Glomerular endothelial cell (primary cell): Measurements from ENCODE around the gene FARP1. TPM values are rescaled to one million over a fixed set of nuclear protein-coding genes. Genes with fewer than 3 reads are reported as not detected.

Experiments used
- DNase-seq: peaks from one replicate; pipeline ENCODE4 v3.0.0-alpha.2; 2011; ENCODE audit warnings: low read depth, low spot score; ENCODE audit errors: extremely low read depth
- total RNA-seq: library from RNA; depleted of rRNA; stranded (reverse); fragments of >200 nt; gene quantifications from 2 replicates; pipeline ENCODE4 v1.2.3, GENCODE V29; 2015

The FARP1 gene
- total RNA-seq, 1 donor from 2014 or later, result 64.9 TPM

DNA sequence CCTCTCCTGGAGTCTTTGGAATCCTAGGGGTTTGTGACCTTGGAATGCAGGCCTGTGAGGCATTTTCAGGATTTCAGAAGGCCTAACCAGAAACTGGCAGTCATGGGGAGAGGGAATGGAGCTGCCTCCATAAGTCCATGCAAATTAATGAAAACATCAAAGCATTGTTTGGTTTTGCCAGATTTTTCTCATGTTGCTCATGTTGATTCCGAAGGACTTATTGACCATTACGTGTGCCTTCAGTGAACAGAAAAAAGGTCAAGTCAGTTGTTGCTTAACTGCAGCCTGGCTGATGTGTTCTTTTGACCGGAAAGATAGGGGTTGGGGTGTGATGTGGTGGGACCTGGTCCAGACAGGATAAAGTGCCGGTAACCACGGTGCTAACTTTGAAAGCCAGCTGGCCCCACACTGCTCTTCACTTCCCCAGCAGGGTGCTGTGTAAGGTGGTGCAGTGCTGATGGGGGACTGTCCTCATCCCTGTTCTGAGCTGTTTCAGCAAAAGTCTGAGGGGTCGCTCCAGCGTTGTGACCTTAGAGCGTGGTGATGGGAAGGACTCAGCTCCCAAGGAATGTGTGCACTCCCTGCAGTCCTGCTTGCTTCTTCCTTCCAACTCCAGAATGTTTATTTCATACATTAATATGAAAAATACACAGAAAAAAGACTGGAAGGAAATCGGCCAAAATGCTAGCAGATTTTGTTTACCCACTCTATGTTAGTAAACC, 30.7 kb downstream of the FARP1 start:
- DNase-seq, result no peak

DNA sequence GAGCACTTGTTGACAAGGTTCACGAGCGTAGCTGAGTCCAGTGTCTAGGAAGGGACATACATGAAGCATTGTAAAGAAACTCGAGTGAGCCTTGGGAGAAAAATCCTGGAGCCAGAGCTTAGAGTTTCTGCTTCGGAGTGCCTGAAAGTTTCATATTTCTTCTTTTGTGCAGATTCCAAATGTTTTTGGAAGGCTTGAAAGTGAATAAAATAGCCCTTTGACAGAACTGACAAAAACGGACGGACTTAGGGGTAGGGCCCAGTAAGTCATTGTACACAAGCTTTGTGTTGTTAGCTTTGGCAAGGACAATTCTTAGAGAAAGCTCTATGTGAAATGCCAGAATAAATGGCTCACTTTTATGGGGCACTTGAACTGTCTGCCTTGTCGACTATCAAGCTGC, 31.4 kb downstream of the FARP1 start:
- no peak for DNase-seq

DNA sequence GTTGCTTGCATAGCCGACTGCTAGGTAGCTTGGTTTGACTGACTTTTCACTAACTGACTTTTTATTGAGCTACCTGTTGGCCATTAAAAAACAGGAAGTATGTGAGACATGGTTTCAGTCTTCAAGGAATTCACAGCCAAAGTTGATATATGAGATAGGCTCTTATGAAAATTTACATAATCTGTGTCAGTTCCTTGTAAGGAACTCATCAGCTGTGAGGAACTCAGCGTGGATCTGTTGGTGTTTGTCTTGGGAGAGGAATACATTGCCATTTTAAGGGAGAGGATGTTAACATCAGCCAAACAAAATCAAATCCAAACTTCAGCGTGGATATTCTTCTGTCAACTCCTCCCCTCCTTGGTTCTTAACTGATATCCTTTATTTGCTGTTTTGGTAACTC, 32.1 kb downstream of the FARP1 start:
- DNase-seq, result no peak

DNA sequence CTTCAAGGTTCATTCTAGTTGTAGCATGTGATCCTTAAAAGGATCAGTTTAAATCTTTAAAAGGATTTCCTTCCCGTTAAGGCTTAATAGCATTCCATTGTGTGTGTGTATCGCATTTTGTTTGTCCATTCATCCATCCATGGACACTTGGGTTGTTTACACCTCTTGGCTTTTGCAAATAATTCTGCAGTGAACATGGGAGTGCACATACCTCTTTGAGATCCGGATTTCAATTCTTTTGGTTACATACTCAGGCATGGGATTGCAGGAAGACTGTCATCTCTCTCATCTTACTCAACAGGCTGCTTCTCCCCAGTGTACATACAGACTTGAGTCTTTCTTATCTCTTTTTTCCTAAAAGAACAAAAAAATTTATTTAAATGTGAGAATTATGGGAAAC, 32.9 kb downstream of the FARP1 start:
- DNase-seq, result no peak

DNA sequence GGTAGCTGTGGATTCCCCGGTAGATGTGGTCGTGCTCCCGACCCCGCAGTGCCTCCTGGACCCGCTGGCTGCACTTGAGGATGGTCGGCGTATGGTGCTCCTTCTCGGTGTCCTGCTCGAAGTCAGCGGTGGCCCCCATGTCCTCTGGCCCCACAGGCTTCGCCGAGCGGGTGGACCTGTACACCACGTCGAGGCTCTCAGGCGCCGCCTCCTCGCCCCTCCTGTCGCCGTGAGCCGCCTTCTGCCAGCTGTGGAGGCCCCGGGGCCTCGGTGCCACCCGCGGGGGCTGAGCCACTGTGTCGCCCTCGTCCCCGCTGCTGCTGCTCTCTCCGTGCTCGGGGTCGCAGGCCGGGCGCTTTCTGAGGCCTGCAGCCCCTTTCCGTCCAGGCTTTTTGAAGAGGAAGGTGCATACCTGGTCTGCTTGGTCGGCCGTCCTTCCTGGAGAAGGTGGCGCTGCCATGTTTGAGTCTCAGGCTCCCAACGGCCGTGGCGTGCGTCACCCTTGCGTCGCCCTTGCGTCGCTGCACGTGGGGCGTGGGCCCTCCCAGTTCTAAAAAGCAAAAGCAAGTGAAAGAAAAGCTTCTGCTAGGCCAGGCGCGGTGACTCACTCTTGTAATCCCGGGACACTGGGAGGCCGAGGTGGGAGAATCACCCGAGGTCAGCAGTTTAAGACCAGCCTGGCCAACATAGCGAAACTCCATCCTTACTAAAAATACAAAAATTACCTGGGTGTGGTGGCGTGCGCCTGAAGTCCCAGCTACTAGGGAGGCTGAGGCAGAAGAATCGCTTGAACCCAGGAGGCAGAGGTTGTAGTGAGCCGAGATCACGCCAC, 34.1 kb downstream of the FARP1 start, which contains the start of gene RNF113B:
RNF113B (minus strand) TSS at position 493 of the 832 bp plus-strand sequence; CDS start at position 460, 33 bp downstream.
- no peak for DNase-seq

DNA sequence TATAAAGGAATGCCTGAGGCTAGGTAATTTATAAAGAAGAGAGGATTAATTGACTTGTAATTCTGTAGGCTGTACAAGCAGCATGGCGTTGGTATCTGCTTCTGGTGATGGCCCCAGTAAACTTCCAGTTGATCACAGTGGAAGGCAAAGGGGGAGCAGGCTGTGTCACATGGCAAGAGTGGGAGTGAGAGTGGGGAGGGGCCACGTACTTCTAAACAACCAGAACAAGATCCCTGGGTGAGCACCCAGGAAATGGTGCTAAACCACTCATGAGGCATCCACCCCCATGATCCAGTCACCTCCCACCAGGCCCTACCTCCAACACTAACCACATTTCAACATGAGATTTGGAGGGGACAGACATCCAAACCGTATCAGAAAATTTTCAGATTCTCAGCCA, 37.2 kb downstream of the FARP1 start:
- DNase-seq, result no peak

DNA sequence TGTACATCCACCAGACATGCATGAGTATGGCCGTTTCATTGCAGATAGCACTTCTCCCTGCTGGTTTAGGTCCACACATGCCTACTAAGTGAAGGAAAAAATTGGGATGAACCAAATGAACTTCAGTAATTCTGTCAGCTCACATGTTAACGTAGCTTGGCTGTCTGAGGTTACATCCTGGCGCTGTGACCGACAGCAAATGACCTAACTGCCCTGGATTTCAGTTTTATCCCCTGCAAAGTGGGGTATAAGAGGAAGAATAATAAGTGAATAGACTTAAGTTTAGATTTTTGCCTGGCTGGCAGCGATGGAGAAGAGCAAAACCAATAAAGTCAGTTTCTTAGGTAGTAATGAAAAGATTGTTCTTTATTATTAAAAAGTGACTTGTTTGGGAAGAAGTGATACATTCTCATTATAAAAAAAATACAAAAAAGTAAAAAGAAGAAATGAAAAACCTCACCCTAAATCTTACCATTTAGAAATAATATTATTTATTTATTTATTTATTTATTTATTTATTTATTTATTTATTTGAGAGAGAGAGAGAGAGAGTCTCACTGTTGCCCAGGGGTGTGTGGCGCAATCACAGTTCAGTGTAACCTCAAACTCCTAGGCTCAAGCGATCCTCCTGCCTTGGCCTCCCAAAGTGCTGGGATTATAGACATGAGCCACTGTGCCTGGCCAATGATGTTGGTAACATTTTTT, 38.4 kb downstream of the FARP1 start:
- DNase-seq, result no peak

DNA sequence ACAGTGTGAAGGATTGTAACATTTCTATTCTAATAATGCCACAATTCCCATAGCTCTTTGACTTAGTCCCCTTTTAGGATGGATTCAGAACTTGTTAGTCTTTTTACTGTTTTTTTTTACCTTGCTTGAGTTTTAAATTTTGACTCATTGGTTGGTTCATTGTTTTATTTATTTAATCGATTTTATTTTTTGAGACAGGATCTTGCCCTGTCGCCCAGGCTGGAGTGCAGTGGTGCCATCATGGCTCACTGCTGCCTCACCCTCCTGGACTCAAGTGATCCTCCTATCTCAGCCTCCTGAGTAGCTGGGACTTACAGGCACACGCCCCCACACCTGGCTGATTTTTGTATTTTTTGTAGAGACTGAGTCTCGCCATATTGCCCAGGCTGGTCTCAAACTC, 39.3 kb downstream of the FARP1 start:
- no peak for DNase-seq

DNA sequence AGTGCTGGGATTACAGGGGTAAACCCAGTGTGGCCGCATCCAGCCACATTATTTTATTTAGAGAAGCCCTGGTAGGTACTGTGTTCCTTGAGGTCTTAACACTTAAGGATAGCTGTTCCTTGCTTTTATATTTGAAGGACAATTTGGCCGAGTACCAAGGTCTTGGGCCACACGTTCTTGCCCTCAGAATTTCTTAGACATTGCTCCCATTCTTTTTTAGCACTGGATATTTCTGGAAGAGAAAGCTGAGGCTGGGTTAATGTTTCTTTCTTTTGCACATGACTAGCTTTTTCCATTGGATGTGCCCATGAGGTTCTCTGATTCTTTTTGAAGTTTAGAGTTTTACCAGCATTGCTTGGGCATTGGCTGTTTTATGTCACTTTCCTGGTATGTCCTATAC, 39.7 kb downstream of the FARP1 start:
- no peak for DNase-seq

DNA sequence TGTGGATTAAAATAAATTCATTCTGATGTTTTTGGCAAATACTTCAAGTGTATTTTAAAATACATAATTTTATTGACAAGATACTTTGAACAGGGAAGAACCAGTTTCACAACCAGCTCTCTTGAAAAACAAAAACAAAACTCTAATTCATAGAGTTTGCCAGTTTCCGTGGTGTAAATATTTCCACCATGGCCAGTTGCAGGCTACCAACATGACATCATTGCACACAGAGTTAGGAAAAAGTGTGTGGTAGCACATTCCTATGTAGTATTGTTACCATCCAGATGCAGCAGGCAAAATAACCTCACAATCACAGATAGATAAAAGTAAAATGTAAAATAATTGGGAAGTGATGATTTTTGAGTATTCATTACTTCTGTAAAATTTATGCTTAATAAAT, 41.9 kb downstream of the FARP1 start:
- no peak for DNase-seq

DNA sequence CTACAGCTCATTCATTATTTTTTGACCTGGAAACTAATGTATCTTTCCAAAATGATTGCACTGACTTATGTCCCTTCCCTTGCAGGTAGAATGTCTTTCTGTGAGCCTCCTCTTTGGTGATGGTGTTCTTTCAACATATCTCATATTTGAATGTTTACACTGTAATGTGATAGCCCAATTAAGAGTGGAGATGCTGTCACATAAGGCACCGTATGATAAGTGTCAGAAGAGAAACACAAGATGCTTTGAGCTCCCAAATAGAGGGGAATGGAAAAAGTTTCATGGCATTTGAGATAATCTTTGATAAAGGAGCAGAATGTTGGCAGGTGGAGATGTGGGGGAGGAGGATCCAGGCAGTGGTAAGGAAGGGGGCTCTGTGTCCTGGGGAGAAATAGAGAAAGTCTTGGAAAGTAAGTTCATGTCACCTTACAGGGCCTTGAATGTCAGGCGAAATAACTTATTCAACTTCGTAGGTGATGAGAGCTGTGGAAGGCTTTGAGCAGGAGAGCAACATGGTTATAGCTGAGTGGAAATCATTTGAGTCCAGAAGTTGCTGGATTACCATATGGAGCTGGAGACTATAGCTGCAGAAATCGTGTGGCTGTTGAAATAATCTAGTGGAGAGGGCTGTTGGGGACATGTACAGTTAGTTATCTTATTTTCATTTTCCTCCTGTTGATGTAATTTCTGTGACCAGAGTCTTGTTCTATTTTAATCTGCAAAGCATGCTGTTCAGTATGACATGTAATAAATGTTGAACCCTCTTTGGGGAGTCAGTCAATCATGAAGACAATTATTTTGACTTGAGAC, 44.5 kb downstream of the FARP1 start:
- DNase-seq, result no peak

DNA sequence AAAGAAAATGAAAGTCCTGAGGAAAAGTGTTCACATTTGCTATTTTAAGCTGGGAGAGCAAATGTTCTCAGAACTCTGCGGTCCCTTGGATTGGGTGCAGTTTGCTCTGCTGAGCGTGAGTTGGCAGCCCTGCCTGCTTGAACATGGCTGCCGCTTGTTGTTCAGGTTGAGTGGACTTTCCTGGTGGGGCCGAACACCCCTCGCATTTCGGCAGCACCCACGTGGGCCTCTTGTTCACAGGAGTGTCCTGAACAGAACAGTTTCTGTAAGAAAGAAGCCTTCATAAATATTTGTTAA, 45.0 kb downstream of the FARP1 start:
- DNase-seq, result no peak

DNA sequence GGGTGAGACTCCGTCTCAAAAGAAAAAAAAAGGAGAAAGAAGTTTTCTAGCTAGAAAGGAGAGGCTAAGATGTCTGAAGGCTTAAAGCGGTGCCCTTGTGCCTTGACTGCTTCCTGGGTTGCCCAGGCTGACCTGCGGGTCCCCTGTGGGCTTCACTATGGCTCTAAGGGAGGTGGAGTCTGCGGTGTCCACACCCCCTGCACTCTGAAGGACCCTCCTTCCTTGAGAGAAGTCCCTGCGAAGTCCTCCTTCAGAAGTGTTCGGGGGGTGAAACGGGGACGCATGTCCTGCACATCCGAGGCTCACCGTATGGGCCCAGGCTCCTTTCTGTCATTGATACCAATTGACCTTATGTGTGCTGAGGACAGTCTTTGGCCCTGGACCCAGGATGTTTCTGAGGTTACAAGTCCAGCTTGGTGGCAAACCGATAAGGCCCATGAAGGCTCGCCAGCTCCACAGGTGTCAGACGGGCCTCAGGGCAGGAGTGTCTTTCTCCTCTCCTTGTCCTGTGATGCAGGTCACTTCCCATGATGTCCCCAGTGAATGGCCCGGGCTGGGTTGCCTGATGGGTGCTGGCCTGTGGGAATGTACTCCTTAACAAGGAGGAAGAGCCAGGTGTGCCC, 45.8 kb downstream of the FARP1 start:
- DNase-seq, result no peak

DNA sequence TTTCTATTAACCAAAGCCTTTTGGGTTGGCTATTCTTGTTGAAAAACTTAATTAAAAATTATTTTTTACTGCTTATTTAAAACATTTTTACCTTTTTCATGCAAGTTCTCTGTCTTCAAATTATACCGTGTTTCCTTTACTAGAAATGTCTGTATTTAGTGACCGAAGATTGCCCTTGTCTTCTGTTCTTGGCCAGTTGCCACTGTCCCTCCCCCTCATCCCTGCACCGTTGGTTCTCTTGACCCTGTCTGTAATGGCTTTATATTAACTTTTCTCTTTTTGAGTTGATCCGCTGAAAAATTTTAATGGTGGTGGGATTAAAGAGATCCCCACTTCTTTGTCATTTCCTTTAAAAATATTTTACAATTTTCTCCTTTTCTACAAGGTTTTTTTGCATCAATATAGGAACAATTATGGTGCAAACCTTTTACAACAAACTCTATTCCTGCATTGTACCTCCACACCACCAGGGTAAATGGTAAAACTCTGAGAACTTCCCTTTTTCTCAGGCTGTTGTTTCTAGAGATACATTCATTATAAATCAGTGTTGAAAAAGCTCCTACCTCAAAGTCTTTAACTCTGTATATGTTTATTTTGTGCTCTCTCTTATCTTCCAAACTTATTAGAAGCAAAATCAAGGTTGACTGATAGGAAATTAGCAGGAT, 47.1 kb downstream of the FARP1 start:
- no peak for DNase-seq

DNA sequence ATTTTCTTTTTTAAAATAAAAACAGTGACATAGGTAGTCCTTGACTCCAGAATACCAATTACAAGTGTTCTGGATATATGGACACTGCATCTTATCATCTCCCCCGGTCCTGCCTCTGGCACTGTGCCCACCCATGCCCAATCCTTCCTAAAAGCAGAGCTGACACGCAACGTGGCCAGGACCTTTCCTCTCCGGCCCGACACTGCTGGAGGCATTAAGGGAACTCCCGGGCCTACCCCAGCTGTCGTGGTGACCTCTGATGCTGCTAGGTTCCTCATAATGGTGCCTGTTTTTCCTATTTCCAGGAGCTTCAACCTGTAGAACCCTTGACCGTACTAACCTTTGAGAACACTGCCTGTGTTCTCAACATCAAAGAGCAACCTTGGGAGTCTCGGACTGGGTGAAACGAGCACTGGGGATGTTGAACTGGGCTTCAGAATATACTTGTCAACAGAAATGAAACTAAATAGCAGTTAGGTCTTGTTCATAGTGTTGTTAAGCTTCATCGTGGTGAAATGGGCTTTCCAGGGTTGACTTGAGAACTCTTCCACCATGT, 48.1 kb downstream of the FARP1 start:
- DNase-seq, result no peak

DNA sequence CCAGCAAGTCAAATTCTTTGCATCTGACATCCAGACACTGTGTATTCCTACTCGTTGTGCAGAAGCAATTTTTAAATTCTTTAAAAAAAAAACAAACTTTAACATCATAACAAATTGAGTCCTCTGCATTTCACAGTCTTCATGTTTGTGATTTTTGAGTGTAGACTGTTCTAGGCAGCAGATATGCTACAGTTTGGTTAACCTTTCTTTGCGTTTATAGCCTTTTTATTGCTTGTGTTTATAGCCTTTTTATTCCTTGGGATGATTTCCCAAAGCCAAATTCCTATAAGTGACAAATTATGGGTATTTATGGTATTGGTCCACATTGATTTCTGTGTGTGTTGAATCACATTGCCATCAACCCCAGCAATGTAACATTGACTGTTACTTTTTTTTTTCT, 49.1 kb downstream of the FARP1 start:
- no peak for DNase-seq

DNA sequence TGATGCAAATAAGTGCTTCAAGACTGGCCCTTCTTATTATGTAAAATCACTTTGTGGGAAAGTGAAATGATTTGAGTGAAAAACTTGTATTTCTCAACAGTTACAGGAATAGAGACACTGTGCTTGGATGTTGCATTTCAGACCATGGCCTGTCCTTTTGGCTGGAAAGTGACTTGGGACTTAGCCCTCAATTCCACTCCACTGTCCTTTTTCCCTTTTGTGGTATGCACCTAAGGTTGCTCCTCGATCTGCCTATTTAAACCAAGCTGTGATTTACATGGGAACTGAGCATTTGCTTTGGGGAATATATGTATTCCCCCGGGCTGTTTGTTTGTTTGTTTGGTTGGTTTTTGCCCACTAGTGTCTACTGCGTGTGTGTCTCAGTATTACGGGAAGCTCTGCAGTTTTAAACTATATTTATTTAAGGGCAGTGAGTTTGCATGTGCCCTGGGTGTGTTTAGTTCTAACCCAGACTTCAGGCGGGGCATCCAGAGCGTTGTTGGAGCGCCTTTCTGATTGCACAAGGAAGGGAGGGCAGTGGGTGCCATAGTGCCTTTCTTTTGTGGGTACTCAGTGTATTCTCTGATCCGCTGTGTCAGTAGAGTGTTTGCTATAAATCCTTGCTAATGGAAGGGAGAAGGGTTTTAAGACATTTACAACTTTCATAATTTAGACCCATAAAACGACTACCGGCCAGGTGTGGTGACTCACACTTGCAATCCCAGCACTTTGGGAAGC, 52.3 kb downstream of the FARP1 start:
- no peak for DNase-seq

DNA sequence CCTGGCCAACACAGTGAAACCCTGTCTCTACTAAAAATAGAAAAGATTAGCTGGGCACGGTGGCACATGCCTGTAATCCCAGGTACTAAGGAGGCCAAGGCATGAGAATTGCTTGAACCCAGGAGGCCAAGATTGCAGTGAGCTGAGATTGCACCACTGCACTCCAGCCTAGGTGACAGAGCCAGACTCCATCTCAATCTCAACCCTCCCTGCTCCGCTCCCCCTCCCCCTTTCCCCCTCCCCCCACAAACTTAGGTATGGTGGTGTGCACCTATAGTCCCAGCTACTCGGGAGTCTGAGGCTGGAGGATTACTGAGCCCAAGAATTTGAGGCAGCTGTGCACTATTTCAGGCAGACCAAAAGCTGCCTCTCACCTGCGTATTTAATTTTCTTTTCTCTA, 55.8 kb downstream of the FARP1 start:
- DNase-seq, result no peak

DNA sequence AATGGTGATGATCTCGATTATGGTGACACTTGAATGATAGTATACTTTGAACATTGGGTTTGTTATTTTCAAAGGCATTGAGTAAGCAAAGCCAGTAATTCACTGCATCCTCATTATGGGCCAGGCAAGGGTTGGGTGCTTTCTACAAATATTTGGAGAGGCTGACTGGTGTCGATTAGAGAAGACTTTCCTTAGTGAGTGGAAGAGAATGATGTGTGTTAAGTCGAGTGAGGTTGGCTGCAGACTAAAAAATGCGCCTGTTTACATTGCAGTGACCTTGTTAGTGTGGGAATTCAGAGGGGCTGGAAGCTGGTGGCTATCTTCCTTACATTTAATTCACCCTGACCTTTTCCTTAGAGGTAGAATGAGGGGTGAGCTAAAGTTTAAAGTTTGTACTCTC, 56.6 kb downstream of the FARP1 start:
- no peak for DNase-seq
